Measurements from ENCODE around the gene FAM72D. TPM values are rescaled to one million over a fixed set of nuclear protein-coding genes. Genes with fewer than 3 reads are reported as not detected.
"Not testable (repeated sequence)": the region's sequence is repeated elsewhere in the genome, so short reads cannot be mapped to it uniquely, and the experiment has no call there.

The FAM72D gene
- total RNA-seq, 1 donor from 2014 or later = not detected

GRCh38 chr1:145144264-145144913, 48.6 kb downstream of the FAM72D start:
- not testable (repeated sequence) for DNase-seq (ENCODE audit: low spot score)

DNA sequence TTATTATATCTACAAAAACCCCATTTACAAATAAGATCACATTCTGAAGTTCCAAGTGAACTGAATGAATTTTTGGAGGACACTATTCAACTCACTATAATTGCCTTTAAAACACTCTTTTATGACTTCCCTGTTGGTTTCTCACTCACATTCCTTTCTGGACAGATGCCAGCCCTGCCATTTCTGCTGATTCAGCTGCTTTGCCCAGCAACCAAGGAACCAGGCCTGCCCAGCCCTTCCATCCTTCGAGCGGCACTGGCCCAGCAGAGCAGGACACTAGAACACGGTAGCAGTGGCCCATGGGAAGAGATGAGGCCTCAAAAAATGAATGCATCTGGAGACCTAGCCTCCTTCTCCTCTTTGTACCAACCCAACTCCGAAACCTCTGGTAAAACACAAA, 50.5 kb downstream of the FAM72D start:
- DNase-seq (ENCODE audit: low spot score) = not testable (repeated sequence)

DNA sequence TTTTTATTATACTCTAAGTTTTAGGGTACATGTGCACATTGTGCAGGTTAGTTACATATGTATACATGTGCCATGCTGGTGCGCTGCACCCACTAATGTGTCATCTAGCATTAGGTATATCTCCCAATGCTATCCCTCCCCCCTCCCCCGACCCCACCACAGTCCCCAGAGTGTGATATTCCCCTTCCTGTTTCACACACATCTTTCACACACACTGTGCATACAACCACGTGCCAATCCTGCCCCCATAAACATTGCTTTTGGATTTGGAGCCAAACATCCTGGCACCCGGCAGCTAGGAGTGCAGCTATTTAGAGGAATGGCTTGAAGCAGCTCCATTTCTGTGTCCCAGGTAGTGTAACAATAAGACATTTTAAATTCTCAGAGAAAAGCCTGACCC, 51.4 kb downstream of the FAM72D start:
- not testable (repeated sequence) for DNase-seq (ENCODE audit: low spot score)

DNA sequence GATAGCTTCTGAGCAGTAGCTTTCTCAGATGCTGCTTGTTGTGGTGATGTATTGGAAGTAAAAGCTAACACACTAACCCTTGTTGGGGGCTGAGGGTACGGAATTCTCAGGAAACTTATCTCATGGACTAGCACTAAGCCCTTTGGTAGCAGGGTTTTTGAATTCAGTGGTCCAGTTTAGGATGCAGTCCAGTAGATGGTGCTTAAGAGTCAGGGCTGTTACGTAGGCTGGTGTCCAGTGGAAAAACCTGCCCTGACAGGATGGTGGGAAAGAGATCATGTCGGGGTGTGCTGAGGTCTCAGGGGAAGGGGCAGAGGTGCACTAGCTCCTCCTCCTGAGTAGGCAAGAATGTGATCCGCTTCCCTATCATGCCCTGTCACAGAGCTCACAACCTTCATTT, 59.6 kb downstream of the FAM72D start:
- not testable (repeated sequence) for DNase-seq (ENCODE audit: low spot score)

GRCh38 chr1:145155873-145156272, 60.1 kb downstream of the FAM72D start:
- DNase-seq (ENCODE audit: low spot score) = not testable (repeated sequence)

DNA sequence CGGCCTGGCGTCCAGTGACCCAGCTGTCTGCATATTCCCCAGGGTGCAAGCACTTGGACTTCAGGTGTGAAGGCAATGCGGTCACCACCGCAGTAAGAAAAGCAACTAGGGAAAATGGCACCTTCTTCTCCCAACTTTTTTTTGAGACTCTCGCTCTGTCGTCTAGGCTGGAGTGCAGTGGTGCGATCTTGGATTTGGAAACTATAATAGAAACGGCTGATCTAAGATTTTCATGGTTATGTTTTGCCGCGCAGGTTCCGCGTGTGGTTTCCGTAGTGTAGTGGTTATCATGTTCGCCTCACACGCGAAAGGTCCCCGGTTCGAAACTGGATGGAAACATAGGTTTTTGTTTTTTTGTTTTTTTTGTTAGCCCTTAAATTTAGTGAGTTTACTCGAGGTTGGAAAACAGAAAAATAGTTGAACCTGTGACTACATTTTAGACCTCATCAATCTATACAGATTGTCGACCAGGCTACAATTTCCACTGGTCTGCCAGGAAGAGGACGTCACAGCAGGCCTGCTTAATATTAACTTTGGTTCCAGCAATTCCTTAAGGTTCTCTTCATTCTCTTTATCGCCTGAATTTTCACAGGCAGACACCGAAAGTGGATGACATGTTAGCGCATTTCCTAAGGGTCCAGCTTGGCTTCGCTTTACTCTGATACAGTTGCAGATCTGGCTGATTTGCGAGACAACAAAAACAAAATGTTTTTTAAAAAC, 61.3 kb downstream of the FAM72D start:
- peak; percentile 71 for DNase-seq (ENCODE audit: low spot score)

DNA sequence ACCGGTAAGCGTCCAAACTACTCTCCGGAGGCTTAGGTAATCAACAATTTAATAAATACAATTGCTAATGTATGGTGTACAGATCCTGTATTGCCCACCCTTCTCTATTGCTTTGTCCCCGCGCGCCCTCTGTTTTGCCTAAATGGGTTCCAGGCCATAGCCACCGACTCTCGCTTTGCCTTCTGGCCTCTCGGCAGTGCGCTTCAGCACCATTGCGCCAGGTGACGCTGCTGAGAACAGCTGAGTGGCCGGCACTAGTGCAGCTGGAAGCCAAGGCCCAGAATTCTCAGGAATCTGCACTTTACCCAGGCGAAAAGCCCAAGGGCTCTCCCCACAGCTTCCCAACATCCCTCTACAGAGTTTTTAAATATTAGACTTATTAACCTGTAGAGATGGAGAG, 61.9 kb downstream of the FAM72D start:
- DNase-seq (ENCODE audit: low spot score) = not testable (repeated sequence)

GRCh38 chr1:145161046-145161752, 65.4 kb downstream of the FAM72D start:
- DNase-seq (ENCODE audit: low spot score) = not testable (repeated sequence)

Other genes with a start within 250 kb of the FAM72D start
- gene SRGAP2B, start 646 bp upstream of the FAM72D start, total RNA-seq = 46.1 TPM
- gene PPIAL4D, start 146.2 kb downstream of the FAM72D start, total RNA-seq = not detected